Measurements from ENCODE around the gene AFAP1.

The AFAP1 gene

DNA sequence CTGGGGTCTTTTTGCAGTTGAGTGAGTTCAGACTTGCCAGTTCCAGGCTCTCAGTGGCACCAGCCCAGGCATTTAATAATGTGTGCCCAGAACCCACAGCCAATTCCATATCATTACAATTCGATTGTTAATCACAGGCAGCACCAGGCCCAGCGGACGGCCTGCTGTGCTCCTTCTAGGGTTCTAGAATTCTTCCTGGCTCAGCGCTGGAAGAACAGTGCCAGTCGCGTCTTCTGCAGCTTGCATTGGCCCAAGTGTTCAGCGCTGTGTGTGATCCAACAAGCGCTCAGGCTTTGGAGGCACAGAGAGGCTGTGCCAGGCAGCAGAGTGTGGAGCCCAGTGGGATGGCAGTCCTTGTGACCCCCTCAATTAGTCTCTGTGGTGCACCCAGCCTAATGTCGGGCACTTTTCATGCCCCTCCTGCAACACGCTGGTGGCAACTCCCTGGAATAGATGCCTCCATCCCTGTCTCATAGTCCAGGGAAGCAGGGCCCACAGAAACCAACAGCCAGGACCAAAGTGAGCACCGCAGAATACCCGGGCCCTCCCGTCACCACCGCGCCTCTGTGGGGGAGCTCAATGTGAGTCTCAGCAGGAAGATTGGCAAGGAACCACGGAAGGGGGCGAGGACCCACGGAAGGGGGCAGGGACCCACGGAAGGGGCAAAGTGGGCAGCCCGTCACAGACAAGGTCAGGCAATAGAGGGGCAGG lies 193.2 kb downstream of the AFAP1 start:
- no peak for DNase-seq

DNA sequence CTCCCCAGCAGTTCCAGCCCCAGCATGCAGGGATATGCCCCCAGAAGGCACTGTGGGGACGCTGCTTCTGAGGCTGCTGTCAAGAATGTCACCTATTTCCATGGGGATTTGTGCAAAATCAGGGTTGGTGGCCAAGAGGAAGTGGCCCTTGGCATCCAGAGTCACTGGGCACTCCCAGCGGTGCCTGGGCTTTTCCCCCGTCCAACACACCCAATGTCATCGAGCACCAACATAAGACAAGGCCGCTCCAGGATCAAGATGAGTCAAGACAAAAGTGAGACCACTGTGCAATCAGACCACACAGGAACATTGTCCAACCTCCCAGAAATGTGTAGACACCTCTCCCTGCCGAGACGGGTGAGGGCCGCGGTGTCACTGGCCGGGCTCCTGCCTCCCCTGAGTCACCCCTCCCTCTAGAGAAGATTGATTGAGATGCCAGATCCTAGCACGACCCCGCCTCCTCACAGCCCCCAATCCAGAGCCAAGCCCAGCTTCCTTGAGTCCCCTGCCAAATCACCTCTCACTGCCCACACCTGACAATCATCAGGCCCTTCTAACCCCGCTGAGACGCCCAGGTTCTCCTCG lies 194.3 kb downstream of the AFAP1 start:
- no peak for DNase-seq

DNA sequence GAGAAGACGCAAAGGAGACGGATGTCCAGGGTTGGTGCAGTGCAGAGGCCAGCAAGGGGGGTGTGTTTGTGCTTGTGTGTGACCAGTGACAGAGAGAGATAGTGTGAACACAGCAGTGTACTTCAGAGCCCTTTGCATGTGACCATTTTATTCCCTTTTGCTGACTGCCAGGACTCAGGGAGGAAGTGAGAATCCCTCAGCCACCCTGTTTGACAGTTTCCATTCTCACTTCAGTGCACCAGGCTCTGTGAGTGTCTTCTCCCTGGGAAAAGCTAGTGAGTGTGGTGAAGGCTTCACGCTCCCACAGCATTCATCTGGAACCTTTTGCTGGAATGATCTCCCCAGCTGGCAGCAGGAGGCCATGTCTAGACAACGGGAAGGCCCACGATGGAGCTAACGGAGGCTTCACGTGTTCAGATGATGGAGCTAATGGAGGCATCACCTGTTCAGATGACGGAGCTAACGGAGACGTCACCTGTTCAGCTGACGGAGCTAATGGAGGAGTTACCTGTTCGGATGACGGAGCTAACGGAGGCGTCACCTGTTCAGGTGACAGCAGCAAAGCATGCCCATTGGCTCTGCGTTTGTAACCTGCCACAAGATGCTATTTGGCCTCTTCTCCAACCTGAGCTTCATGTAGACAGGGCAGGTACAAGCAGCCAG lies 195.4 kb downstream of the AFAP1 start:
- DNase-seq: no peak

DNA sequence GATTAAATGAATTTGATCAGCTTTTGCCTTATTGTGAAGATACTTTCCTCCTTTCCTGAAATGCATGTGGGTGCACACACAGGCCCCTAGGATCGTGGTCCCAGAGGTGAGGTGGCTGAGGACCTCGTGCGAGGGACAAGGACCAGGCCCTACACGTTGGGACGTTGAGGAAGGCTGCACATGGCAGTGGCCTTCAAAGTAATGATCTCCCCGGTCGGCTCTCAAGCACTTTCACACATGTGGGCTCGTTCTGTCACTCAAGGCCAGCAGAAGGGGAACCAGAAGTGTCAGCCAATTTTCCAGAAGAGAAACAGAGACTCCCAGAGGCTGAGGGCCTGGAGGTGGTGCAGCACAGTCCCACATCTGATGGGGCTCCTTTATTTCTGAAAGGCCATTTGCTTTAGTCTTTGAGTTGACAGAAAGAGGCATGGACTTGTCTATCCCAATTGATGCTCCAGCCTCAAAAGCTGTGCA lies 196.8 kb downstream of the AFAP1 start:
- no peak for DNase-seq

GRCh38 chr4:7741946-7742806 lies 197.5 kb downstream of the AFAP1 start:
- no peak for DNase-seq

- no peak for DNase-seq
Observed at GRCh38 chr4:7740866-7741525, 198.7 kb downstream of the AFAP1 start.

DNA sequence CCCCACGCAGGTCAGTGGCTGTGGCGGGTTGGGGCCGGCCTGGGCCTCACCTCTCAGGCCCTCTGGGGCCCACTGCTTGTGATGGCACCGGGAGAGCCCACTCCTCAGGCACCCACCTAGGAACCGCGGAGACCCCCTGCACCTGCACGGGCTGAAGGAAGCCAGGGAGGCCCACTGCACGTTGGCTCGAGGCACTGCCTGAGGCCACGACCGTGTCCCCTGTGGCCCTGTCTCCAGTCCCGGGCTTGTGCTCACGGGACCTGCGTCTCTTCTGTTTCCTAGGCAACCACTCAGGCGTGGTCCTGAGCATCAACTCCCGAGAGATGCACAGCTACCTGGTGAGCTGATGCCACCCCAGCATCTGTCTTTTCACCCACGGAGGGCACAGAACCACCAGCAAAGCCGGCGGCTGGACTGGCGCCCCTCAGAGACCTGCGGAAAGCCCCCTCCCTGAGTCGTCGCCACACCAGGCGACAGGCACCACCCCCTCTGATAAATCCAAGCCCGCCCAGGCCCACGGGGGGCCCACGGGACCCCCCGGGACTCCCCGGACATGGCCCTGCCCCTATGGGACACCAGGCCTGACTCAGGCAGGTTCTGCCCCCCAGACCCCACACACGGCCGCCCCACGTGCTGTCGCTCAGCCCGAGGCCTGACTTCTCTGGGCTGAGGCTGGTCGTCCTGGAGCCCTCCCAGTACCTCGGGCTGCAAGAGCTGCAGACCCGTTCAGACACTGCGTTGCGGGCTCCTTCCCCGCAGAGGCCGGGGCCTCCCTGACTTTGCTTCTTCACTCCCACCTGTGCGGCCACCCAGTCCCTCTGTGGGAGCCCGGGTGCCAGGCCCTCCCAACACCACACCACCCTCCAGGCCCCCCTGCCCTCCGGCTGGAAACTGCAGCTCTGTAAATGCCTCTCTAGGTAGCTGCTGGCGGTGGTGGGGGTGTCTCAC lies 199.5 kb downstream of the AFAP1 start:
- no peak for DNase-seq

DNA sequence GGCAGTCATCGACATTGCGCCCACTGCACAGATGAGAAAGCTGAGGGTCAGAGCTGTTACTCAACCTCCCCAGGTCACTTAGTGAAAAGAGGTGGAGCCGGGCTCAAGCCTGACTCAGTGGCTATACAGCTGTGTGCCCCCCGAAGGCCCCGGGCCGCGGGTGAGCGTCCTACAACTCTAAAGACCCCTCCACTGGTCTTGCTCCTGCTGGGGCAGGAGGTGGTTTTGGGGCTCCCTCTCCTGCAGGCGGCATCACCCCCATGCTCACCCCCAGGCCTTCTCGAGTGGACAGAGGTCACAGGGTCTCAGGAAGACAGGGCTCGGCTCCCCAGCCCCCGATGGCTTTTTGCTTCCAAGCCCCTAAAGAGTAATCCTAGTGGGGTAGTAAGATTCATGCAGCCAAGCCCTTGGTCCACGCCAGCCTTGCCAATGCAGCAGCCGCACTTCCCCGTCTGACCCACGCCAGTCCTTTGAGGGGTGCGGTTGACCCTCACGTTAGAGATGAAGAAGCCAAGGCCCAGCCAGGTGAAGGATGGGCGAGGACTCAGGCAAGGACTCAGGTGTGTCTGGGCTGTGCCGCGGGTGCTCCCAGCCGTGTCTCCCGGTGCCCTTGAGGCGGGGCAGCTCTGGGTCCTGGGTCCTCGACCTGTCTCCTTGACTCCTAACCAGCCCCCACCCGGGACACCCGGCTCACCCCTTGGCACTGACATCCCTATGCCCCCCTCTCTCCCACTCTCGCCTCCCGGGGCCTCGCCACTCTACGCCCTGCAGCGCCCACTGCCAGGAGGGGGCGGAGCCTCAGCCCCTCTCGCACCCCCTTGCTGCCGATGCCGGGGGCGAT lies 200.4 kb downstream of the AFAP1 start:
- no peak for DNase-seq

DNA sequence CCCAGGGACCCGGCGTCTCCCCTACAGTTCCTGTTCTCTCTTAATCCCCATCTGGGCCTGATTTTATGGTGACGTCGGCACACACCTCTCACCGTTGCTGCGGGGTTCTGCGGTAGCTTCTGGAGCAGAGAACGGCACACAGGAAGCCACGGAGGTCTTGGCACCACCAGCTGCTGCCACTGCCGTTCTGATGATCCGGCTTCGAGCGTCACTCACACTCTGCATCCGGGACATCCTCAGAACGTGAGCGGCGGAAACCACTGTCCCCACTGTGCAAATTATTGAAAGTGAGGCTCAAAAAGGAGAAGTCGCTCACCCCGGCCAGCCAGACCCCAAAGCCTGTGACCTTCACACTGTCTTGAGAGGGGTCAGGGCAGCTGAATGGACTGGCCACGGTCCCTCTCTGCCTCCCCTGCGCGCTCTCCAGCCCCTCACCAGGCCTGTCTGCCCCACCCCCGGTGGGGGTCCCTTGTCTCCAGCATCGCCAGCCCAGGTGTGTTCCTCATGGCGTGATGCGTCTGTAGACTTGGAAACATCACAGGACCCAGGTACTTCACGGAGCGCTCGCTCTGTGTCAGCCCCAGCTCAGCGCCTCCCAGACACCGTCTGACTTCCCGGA lies 201.1 kb downstream of the AFAP1 start:
- DNase-seq: no peak

DNA sequence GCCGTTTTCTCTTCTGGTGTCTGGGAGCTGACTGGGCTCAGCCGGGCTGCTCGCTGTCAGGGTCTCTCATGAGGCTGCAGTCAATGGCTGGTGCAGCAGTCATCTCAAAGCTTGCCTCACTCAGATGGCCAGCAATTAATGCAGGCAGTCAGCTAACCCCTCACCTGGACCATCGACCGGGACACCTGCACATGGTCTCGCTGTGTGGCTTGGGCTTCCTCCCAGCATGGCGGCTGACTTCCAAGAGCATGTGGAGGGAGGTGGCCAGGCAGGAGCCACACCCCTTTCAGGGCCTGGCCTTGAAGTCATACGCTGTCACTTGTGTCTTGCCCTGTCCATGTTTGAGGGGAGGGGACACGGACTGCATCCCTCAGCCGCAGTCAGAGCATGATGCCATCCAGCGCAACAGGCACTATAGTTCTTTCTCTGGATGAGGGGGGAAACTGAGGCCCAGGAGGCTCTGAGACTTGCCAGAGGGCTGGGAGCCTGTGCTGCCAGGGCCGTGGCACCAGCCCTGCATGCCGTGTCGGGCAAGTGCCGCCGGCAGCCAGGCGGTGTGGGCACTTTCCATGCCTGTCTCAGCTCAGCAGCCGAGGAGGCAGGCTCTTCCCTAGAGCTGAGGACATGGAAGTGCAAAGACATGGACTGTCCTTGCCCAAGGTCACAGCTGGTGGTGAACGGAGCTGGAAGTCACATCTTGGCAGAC lies 201.8 kb downstream of the AFAP1 start:
- no peak for DNase-seq

DNA sequence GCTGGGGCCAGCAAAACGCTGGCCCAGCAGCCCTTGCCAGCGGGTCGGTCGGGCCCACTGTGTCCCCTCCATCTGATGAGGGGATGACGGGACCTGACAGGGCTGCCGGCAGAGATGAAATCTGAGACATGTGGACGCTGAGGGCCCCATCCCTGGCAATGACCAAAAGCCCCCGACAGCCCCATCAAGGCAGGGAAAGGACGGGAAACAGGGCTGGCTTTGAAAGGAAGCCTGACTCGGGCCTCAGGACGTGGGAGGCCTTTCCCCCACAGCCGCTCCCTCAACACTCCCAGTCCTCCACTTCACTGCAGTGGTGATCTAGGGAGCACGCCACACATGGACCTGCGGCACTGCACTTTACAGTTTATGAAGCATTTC lies 202.4 kb downstream of the AFAP1 start:
- no peak for DNase-seq

DNA sequence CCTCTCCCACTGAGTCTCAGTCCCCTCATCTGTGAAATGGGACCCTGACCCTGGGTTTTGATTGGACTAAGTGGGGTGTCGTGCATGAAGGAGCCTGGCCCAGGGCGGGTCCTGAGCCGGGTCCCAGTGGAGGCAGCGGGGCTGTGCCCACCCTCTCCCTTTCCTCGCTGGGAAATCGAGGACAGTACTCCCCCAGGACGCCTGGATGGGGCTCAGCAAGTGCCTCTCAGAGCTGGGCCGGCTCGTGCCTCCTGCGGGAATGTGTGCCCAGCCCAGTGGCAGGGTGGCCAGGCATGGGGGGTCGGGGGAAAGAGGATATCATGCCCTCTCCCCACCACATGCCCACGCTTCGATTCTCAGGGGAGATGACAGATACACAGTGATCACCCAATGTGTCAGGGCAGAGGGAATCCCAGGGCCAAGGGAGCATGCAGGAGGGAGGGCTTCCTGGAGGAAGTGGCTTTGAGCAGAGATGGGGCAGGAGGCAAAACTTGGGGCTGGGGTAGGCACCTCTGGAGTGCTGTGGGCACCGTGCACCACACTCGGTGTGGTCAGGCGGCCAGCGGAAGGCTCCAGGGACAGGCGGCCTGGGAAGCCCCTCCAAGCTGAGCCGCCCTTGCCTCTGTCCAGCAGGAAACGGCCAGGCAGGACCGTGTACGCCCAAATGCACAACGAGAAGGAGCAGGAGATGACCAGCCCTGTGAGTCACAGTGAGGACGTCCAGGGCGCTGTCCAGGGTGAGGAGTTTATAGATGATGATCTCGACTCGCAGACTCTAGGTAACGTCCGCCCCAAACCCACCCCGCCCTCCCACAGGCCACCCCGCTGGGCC lies 203.0 kb downstream of the AFAP1 start:
- no peak for DNase-seq

DNA sequence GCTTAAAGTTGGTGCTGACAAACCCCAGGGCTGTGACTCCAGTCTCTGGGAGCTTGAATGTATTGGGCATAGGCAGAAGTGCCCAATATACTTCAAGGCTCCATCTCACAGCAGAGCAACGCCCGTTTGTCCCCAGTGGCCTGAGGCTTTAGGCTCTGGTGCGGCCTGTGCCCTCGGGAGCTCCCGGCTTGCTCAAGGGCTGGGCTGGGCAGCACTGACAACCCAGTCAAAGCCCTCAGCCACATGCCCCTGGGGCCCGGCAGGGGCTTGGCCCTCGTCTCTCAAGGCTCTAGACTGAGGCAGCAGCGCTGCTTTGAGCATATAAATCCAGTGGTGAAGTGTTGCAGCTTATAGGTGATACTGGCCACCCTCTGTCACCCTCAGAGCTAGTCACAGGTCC lies 203.7 kb downstream of the AFAP1 start:
- no peak for DNase-seq

DNA sequence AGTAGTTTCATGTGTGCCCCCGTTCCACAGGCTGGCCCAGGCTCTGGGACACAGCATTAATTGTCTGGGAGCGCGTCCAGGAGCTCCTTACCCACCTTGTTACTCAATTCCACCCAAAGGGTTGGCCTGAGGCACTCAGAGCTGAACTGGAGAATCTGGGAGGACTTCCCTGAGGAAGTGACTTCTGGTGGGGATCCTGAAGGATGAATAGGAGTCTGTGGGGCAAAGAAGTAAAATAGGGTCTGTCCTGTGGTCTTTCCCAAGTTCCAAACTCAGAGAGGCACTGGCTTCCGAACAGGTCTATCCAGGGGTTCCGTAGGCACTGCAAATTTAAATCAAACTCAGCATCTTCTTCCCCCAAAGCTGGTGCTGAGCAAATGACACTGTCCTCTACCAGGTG lies 204.3 kb downstream of the AFAP1 start:
- DNase-seq: no peak

- no peak for DNase-seq
Observed at GRCh38 chr4:7734651-7735260, 204.9 kb downstream of the AFAP1 start.

DNA sequence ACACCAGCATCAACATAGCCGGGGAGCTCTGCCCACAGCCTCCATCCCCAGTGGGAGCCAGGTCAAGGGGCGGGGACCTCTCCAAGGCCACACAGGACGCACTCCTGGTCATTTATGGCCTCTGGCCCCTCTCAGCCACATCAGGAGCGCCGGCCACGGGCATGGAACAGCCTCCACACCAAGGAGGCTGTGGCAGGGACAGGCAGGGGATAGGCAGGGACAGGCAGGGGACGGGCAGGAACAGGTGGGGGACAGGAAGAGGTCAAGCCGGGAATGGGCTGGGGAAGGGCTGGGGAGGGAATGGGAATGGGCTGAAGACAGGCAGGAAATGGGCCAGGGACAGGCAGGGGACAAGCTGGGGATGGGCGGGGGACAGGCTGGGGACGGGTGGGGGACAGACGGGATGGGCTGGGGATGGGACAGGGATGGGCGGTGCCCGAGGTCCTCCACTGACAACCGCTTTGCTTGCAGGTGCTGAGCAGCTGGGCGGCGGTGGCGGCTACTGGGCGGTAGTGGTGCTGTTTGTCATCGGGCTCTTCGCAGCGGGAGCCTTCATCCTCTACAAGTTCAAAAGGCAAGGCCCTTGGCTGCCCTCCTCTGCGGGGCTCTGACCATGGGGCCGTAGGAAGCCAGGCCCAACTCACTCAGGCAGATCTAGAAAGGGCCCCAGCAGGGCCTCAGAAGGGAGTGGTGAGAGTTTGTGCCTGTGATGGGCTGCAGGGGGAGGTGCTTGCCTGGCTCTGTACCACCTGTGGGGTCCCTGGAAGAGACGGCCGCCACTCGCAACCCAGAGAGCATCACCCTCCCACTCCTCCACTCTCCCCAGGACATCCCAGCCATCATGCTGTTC lies 205.6 kb downstream of the AFAP1 start:
- no peak for DNase-seq

DNA sequence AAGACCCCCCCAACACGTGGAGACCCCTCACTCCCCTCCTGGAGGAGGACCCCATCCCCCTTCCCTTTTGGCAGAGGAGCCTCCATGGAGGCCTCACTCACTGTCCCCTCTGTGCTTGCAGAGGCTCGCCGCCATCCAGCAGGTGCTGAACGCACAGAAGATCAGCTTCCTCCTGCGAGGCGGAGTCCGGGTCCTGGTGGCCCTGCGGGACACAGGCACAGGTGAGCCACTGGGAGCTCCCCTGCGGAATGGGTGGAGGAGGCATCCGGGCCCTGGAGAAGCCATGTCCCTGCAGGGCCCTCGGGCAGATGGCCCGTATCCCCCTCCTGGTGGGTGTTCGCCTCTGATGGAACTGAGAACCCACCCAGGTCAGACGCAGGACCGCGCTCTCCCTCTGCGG lies 206.5 kb downstream of the AFAP1 start:
- DNase-seq: no peak
